NCI-H1417 treated with DMSO at 0.1 percent for 48 hours (cell line): ENCODE data around the gene EXD3.
"Not testable (repeated sequence)": the region's sequence is repeated elsewhere in the genome, so short reads cannot be mapped to it uniquely, and the experiment has no call there.

ENCODE experiments used
- DNase-seq: peaks from one replicate; lab custom pipeline; 2025; lab: John Stamatoyannopoulos, UW

The EXD3 gene

GRCh38 chr9:137411260-137411644, 11.7 kb downstream of the EXD3 start:
- no peak for DNase-seq

DNA sequence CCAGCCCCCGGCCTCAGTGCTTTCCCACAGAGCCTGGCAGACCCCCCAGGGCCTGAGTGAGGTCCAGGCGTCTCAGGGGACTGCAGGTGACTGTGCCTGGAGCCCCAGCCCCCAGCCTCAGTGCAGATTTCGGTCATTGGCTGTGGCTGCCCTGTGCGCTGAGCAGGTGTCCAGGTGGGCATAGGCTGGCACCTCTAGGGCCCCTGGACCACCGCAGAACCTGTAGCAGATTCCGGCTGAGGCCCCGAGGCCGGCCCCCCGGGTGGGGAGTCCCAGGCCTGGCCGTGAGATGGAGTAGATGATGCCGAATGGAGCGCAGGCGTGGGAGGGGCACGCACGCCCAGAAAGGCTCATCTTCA, 12.1 kb downstream of the EXD3 start:
- DNase-seq, result no peak

- not testable (repeated sequence) for DNase-seq
Measured at GRCh38 chr9:137410236-137410890, 12.6 kb downstream of the EXD3 start.

- DNase-seq, result no peak
Measured at GRCh38 chr9:137409515-137409914, 13.4 kb downstream of the EXD3 start.

GRCh38 chr9:137408651-137409405, 14.1 kb downstream of the EXD3 start:
- DNase-seq, result no peak

DNA sequence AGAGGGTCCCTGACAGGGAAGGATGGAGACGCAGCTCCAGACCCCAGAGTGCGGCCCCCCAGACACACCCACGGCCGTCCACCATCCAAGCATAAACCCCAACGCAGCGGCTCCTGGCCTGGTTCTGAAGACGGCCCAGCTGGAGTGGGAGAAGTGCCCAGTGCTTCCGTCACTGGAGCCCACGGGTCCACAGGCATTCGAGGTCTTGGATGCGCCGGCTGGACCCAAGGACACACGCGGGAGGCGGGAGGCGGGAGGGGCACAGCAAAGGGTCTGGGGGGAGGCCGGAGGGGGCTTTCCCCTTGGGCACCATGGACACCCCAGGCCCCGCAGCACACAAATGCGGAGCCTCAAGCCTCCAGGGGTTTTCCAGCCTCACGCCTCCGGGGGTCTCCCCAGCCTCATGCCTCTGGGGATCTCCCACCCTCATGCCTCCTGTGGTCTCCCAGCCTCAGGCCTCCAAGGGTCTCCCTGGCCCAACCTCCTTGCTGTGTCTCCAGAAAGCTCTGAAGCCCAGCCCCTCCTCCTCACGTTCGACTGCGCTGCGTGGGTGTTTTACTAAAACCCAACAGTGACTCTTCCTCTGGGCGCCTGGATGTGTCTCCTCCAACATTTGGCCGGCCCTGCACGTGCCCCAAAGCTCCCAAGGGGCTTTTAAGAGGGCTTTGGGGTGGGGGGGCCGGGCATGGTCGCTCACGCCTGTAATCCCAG, 15.2 kb downstream of the EXD3 start:
- no peak for DNase-seq

GRCh38 chr9:137406876-137407589, 15.9 kb downstream of the EXD3 start:
- DNase-seq, result no peak

GRCh38 chr9:137406085-137406760, 16.7 kb downstream of the EXD3 start:
- no peak for DNase-seq

DNA sequence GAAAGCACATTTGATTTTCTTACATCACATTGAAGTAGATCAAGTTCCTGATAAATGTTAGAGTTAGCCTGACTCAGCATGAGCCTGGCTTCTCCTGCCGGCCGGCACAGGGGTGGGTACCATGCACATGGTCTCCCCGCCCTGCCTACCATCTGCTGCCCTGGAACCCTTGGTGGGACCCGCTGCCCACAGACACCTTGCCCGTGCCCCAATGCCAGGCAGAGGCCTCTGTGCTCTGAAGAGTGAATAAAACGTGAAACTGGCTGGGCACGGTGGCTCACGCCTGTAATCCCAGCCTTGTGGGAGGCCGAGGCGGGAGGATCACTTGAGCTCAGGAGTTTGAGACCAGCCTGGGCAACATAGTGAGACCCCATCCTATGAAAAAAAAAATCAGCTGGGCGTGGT, 17.3 kb downstream of the EXD3 start:
- DNase-seq, result no peak

DNA sequence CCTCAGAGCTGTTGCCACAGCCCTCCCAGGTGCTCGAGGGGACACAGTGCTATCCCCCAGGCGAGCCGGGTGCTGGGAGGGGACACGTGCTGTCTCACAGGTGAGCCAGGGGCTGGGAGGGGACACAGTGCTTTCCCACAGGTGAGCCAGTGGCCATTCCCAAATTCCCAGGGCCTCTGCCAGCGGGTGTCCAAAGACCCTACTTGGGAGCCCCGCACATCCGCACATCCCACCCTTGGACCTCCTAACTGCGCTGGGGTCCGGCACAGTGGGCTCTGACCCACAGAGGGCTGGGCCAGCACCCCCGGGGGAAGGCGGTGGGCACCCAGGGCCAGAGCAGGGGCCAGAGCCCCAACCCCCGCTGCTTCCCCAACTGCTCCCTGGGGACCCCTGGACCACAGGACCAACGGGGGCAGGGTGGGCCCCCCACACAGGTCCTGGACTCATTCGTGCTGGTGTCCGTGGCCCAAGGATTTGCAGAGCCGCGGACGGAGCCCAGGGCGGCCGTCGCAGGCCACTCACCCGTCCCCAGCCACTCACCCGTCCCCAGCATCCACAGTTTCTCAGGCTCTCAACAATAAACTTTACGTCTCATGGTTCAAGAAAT, 17.9 kb downstream of the EXD3 start:
- DNase-seq, result no peak

GRCh38 chr9:137403269-137403668, 19.7 kb downstream of the EXD3 start:
- no peak for DNase-seq

GRCh38 chr9:137402746-137403145, 20.2 kb downstream of the EXD3 start:
- DNase-seq, result no peak

- DNase-seq, result no peak
Measured at GRCh38 chr9:137398561-137399468, 24.1 kb downstream of the EXD3 start.

GRCh38 chr9:137397675-137398423, 25.1 kb downstream of the EXD3 start:
- no peak for DNase-seq

GRCh38 chr9:137396634-137397367, 26.2 kb downstream of the EXD3 start:
- DNase-seq, result no peak

GRCh38 chr9:137396227-137396626, 26.7 kb downstream of the EXD3 start:
- no peak for DNase-seq

DNA sequence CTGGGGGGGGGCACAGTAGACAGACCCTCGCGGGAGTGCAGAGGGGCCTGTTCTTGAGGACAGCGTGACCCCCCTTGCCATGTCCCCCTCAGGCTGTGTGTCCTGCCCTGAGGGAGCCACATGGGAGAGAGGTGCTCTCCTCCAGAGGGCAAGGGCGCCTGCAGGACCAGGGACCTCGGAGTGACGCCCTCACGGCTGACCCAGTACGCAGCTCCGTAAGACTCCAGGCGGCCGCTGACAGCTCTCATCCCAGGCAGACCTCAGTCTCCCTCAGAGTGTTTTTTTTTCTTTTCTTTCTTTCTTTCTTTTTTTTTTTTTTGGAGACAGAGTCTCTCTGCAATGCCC, 27.3 kb downstream of the EXD3 start:
- DNase-seq, result no peak

DNA sequence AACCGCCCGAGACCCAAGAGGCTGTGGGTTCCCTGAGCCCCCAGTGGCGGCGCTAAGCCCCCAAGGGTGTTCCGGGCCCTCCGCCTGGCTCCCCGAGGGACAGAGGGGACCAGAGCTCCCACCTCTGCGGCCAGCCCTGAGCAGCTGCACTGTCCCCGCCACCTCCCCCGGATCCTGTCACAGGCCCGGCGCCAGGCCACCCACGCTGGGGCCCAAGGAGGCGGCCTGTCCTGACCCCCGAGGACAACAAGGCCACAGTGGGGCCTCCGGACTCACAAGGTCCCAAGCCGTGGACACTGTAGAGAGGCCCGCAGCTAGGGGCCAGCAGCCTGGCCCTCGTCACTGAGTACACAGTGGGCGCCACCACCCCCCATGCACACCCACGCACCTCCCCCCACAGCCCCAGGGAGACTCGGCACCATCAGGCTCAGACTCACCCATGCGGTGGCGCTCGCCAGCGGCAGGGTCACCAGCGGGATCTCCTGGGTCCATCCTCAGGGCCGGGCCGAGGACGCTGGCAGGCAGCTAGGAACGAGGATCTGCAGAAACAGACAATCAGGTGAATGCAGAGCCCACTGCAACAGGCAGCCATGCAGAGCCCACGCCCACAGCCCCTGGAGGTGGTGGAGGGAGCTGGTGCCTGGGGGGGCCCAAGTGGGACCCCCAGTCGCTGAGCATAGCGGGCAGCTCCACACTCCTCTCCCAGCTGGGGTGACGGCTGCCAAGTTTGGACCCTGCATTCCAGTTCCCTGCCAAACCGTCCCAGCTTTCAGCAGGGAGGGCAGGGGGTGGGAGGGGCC, 27.9 kb downstream of the EXD3 start:
- DNase-seq, result no peak
